Measurements from ENCODE around the gene POU3F3. TPM values are rescaled to one million over a fixed set of nuclear protein-coding genes. Genes with fewer than 3 reads are reported as not detected.
A peak's percentile ranks its signal among the peaks of the same experiment; 100 is the strongest.

Gene POU3F3
- not detected for total RNA-seq
- not detected for polyA plus RNA-seq (2013, experiment 1 of 2)
- polyA plus RNA-seq (2013, experiment 2 of 2) = 0.05 TPM
- total RNA-seq = 0 to 0.13 (median 0) reads per million in 172 experiments

DNA sequence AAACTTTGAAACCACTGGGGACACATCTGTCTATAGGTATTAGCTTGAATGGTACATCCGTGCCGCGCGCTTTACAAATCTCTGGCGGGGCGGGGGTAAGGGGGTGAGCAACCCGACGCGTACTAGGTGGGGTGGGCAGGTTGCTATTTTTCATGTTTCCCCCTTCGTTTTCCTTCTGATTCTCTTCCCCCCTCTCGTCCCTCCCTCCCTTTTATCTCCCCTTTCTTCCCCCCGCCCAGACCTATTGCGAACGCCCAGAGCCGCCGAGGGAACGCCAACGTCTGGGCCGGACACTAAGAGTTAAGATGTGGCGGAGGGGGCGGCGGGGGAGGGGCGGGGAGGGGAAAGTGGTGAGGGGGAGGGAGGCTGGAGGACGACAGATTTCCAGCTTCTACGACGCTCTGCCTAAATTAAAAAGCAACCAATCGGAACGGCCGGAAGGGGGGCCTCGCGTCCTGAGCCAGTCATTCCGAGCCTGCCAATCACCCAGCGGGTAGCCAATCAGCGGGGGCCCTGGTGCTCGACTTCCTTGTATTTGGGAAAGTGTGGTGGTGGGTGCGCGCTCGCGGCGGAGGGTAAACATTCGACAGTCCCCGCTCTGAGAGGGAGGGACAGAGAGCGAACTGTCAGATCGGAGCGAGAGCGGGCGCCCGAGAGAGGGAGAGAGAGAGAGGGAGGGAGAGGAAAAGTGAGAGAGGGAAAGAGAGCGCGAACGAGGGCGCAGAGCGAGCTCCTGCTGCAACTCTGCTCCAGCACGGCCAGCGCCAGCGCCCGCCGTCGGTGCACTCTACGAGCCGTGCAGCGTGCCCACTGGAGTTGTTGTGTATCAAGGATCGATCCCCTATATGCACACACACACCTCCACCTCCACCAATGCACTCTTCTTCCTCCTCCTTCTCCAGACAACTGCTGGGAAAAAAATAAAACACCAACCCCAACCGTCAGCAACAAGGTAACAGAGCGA, at the start of gene POU3F3:
POU3F3 (plus strand) TSS at position 582 of the 964 bp plus-strand sequence. CDS start 1,396 bp downstream, outside the sequence.
- intact Hi-C loops (cut with DNase I, micrococcal nuclease) = no loop called here
- POLR2A ChIA-PET = no interaction called here
- peak; percentile 49 for ATAC-seq (ENCODE audit: poor library complexity)
- peak within 1 kb of the TSS; percentile 45 for H3K4me3 ChIP-seq (ENCODE audit: low read length)
- Mint-ChIP-seq H3K36me3 (ENCODE audit: low read depth) (peaks cover 3% of the 10 kb centered on the region), H3K27me3 (peaks cover 85% of the 10 kb centered on the region), H3K27ac (peak within 1 kb of the TSS; percentile 33), H3K4me1 (ENCODE audit: low read depth) (peaks cover 61% of the 10 kb centered on the region), H3K9me3 (peaks cover 2% of the 10 kb centered on the region), H3K4me3 (peak within 1 kb of the TSS; percentile 91)
- no peak within 1 kb of the TSS for H3K27ac ChIP-seq (ENCODE audit: low read depth in 1 of 2, low read length in 2 of 2)
- H3K9me3 ChIP-seq (ENCODE audit: control insufficient read depth in 1 of 2, insufficient read depth in 1 of 2, low read length in 2 of 2) = peaks cover 4 to 29% of the 10 kb centered on the region in 2 experiments
- peaks cover 55 to 80% of the 10 kb centered on the region in 2 experiments for H3K27me3 ChIP-seq (ENCODE audit: control insufficient read depth in 1 of 2, insufficient read depth in 2 of 2, low read length in 2 of 2)
- no peak for TF ChIP-seq CTCF (IDR thresholded peaks at IDR 0.05)
- H3K4me1 ChIP-seq (ENCODE audit: insufficient read depth, low read length) = peaks cover 46% of the 10 kb centered on the region
- no peaks in the 10 kb centered on the region for H3K36me3 ChIP-seq (ENCODE audit: insufficient read depth, low read length)
- CTCF ChIA-PET = no interaction called here
- DNase-seq = peak in 7 of 14 experiments; percentile 17 to 58 (median 36)

DNA sequence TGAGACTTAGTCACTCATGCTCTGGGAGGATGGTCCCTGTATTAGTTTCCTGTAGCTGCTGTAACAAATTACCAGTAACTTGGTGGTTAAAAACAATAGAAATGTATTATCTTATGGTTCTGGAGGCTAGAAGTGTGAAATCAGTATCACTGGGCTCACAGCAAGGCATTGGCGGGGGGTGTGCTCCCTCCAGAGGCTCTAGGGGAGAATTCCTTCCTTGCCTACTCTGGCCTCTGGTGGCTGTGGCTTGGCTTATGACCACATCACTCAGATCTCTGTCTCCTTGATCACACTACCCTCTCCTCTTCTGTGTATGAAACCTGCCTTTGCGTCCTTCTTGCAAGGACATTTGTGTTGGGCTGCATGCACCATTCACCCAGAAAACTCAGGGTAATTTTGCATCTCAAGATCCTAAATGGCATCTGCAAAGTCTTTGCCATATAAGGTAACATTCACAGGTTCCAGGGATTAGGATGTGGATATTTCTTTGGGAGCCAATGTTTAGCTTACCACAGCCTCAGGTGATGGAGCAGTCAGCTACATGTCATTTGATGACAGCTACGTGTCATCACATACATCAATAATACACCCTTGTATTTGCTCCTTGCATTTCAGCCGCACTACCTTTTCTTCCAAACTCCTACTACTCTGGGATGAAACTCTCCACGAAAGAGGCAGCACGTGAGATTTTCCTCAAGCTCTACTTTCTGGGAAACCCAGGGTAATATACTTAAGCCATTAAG, 49.6 kb upstream of the POU3F3 start:
- CTCF ChIA-PET = no interaction called here
- Mint-ChIP-seq H3K36me3 (ENCODE audit: low read depth) (no peaks in the 10 kb centered on the region), H3K27ac (no peak overlapping the region), H3K4me1 (ENCODE audit: low read depth) (no peaks in the 10 kb centered on the region), H3K4me3 (no peak overlapping the region), H3K27me3 (peaks cover 7% of the 10 kb centered on the region), H3K9me3 (peaks cover 10% of the 10 kb centered on the region)
- Histone ChIP-seq H3K4me1 (ENCODE audit: insufficient read depth, low read length) (no peaks in the 10 kb centered on the region), H3K36me3 (ENCODE audit: insufficient read depth, low read length) (no peaks in the 10 kb centered on the region), H3K27ac (ENCODE audit: low read depth in 1 of 2, low read length in 2 of 2) (no peak overlapping the region), H3K4me3 (ENCODE audit: low read length) (no peak overlapping the region), H3K9me3 (ENCODE audit: control insufficient read depth in 1 of 2, insufficient read depth in 1 of 2, low read length in 2 of 2) (no peaks in the 10 kb centered on the region), H3K27me3 (ENCODE audit: control insufficient read depth in 1 of 2, insufficient read depth in 2 of 2, low read length in 2 of 2) (no peaks in the 10 kb centered on the region)
- DNase-seq = no peak
- TF ChIP-seq CTCF (IDR thresholded peaks at IDR 0.05) = no peak
- no peak for ATAC-seq (ENCODE audit: poor library complexity)
- intact Hi-C loops (cut with DNase I, micrococcal nuclease) = no loop called here
- POLR2A ChIA-PET = no interaction called here

- ChIA-PET POLR2A (no interaction called here), CTCF (no interaction called here)
- Histone ChIP-seq H3K4me1 (ENCODE audit: insufficient read depth, low read length) (no peaks in the 10 kb centered on the region), H3K27ac (ENCODE audit: low read depth in 1 of 2, low read length in 2 of 2) (no peak overlapping the region), H3K9me3 (ENCODE audit: control insufficient read depth in 1 of 2, insufficient read depth in 1 of 2, low read length in 2 of 2) (peaks cover 0 to 5% of the 10 kb centered on the region in 2 experiments), H3K27me3 (ENCODE audit: control insufficient read depth in 1 of 2, insufficient read depth in 2 of 2, low read length in 2 of 2) (no peaks in the 10 kb centered on the region), H3K36me3 (ENCODE audit: insufficient read depth, low read length) (no peaks in the 10 kb centered on the region), H3K4me3 (ENCODE audit: low read length) (no peak overlapping the region)
- DNase-seq = no peak
- no peaks in the 10 kb centered on the region for H3K36me3 Mint-ChIP-seq (ENCODE audit: low read depth)
- H3K4me3 Mint-ChIP-seq = no peak overlapping the region
- ATAC-seq (ENCODE audit: poor library complexity) = no peak
- peaks cover 5% of the 10 kb centered on the region for H3K9me3 Mint-ChIP-seq
- no peak for TF ChIP-seq CTCF (IDR thresholded peaks at IDR 0.05)
- peaks cover 2% of the 10 kb centered on the region for H3K27me3 Mint-ChIP-seq
- H3K4me1 Mint-ChIP-seq (ENCODE audit: low read depth) = no peaks in the 10 kb centered on the region
- intact Hi-C loops (cut with DNase I, micrococcal nuclease) = no loop called here
- H3K27ac Mint-ChIP-seq = no peak overlapping the region
These were observed 41.6 kb upstream of the POU3F3 start for GRCh38 chr2:104812286-104812685.
